Ecto neural progenitor cell (in vitro differentiated cells): ENCODE data around the gene PCCA.
"Not testable (repeated sequence)": the region's sequence is repeated elsewhere in the genome, so short reads cannot be mapped to it uniquely, and the experiment has no call there.

Experiments used
- DNase-seq: peaks from one replicate; pipeline ENCODE4 v3.0.0-alpha.2; 2018; ENCODE audit warnings: low spot score

PCCA gene

GRCh38 chr13:100545684-100546061, 456.8 kb downstream of the PCCA start:
- no peak for DNase-seq

- no peak for DNase-seq
These were observed 458.0 kb downstream of the PCCA start for GRCh38 chr13:100546713-100547405.

- DNase-seq, result no peak
These were observed 458.9 kb downstream of the PCCA start for GRCh38 chr13:100547791-100548201.

GRCh38 chr13:100549316-100549715, 460.4 kb downstream of the PCCA start:
- no peak for DNase-seq

- no peak for DNase-seq
These were observed 463.9 kb downstream of the PCCA start for GRCh38 chr13:100552755-100553154.

- DNase-seq, result no peak
These were observed 471.0 kb downstream of the PCCA start for GRCh38 chr13:100559886-100560285.

GRCh38 chr13:100560498-100561157, 471.7 kb downstream of the PCCA start:
- DNase-seq, result no peak

GRCh38 chr13:100561158-100561499, 472.2 kb downstream of the PCCA start:
- DNase-seq, result no peak

GRCh38 chr13:100561599-100562204, 472.8 kb downstream of the PCCA start:
- no peak for DNase-seq

GRCh38 chr13:100563779-100564178, 474.9 kb downstream of the PCCA start:
- no peak for DNase-seq

- DNase-seq, result no peak
These were observed 475.7 kb downstream of the PCCA start for GRCh38 chr13:100564444-100565223.

GRCh38 chr13:100565286-100565685, 476.4 kb downstream of the PCCA start:
- DNase-seq, result no peak

- no peak for DNase-seq
These were observed 477.6 kb downstream of the PCCA start for GRCh38 chr13:100566543-100566942.

- DNase-seq, result peak; percentile 66
These were observed 484.2 kb downstream of the PCCA start for GRCh38 chr13:100573121-100573520.

- not testable (repeated sequence) for DNase-seq
These were observed 488.3 kb downstream of the PCCA start for GRCh38 chr13:100577239-100577638.
